GM18909 (cell line): ENCODE results near the gene SCGB1C2.
"Not testable (repeated sequence)": the region's sequence is repeated elsewhere in the genome, so short reads cannot be mapped to it uniquely, and the experiment has no call there.

Experiments
- ATAC-seq: cut with Tn5 transposase; IDR thresholded peaks from one replicate; pipeline ENCODE4 v1.9.1; 2021; ENCODE audit warnings: mild to moderate bottlenecking; ENCODE audit not compliant: unreplicated experiment, poor library complexity

Gene SCGB1C2

DNA sequence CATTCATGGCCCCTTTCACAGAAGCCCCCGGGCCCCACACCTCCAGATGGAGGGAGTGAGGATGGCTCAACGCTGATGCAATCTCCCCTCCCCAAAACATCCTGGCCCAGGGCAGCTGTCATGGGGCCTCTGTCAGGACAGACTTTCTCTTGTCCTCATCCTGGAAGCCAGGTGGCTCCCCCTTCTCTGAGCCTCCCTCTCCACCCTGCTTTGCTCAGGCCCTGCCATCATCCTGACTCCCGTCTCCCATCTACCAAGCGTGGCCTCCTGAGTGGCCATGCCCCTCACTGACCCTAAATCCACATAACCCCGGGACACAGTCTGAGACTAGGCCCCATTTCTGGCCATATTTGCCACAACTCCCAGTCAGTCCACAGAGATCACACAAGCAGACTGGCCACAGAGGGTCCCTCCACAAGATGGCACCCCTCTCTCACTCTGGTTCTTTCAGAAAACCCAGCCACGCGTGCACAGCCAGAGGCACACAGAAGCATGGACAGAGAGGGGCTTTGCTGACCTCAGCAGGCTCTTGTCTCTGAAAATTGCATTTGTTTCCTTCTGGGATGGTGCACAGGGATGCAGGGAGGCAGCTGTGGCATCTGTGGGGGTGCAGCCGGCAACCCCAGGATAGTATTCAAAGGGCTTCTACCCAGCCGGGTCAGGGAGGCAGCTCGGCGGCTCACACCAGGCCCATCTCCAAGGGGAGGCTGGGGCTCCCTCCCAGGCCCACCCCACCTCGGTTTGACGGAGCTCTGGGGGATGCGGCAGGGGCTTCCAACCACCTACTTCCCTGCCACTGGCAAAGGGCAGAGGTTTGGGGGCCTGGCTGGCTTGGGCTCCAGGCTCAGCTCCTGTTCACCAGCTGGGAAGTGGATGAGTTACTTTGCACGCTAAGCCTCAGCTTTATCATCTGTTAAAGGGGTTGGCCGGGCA is 27.2 kb downstream of the SCGB1C2 start:
- ATAC-seq, result no peak

GRCh38 chr17:165939-166338 is 28.6 kb downstream of the SCGB1C2 start:
- no peak for ATAC-seq

- ATAC-seq, result not testable (repeated sequence)
Observed at GRCh38 chr17:168614-169013, 31.2 kb downstream of the SCGB1C2 start.

DNA sequence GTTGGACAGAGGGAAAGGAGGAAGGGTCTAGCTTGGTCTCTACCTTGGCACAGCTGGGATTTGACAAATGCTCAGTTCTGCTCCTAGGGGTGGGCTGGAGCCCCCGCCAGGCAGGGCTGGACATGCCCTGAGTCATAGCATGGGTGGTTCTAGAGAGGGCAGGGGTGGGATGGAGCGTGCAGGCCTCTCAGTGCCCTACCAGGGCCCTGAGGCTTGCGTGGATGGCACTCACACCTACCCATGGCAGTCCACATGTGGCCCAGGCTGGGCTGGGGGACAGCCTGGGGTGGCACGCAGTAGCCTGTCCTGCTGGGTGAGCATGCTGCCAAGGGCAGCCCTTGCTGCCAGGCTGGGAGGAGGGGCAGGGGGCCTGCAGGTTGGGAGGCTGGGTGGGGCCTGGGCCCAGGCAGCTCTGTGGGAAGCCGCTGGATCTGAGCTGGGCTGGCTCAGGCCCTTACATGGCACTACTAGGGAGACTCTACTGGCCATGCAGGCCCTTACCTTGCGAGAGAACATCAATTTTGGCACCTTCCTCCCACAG is 32.8 kb downstream of the SCGB1C2 start:
- ATAC-seq, result no peak

DNA sequence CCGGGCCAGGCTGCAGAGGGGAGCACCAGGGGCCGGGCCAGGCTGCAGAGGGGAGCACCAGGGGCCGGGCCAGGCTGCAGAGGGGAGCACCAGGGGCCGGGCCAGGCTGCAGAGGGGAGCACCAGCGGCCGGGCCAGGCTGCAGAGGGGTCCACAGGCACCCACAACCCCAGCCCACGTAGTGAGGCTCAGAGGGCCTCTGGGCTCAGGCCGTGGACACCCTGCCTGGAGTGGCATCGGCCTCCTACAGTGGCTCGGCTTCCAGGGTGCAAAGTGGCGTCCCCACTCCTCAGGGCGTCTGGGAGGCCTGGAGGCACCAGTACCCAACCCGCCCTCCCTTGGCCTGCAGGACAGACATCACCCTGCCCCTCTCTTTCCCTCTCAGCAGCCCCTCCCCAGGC is 34.5 kb downstream of the SCGB1C2 start:
- no peak for ATAC-seq

DNA sequence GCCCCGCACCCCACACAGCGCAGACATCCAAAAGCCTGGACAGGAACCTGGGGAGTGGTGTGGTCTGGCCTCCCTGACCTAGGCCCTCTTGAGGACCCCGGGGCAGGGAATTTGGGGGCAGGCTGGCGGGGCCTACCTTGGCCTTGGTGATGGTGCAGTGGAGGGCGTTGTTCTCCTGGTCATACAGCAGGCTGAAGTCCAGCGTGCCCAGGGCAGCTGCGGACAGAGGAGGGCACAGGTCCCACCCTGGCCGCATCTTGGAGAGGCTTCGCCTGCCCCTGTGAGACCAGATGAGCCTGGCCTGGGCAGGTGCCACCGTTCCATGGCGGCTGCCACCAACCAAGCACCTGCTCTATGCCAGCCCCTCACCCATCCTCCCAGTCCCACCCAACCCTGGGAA is 35.0 kb downstream of the SCGB1C2 start:
- ATAC-seq, result no peak

GRCh38 chr17:173166-173911 is 36.0 kb downstream of the SCGB1C2 start:
- no peak for ATAC-seq

- ATAC-seq, result no peak
Observed at GRCh38 chr17:177155-177554, 39.8 kb downstream of the SCGB1C2 start.

DNA sequence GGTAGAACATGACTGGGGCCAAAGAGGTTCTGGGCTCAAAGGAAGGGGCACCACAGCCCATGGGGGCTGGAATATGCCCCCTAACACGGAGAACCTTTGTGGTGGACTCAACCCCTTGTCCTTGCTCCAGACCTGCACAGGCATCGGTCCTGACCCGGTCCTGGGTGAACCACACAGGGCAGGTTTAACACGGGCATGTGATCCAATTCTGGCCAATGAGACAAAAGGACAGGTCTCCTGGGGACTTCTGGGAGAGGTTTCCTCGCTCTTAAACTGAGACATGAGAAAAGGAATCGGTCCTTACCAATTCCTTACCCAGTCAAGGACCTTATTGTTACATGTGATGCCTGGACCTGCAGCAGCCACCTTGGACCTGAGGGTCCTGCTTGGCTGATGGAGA is 40.4 kb downstream of the SCGB1C2 start:
- ATAC-seq, result no peak

DNA sequence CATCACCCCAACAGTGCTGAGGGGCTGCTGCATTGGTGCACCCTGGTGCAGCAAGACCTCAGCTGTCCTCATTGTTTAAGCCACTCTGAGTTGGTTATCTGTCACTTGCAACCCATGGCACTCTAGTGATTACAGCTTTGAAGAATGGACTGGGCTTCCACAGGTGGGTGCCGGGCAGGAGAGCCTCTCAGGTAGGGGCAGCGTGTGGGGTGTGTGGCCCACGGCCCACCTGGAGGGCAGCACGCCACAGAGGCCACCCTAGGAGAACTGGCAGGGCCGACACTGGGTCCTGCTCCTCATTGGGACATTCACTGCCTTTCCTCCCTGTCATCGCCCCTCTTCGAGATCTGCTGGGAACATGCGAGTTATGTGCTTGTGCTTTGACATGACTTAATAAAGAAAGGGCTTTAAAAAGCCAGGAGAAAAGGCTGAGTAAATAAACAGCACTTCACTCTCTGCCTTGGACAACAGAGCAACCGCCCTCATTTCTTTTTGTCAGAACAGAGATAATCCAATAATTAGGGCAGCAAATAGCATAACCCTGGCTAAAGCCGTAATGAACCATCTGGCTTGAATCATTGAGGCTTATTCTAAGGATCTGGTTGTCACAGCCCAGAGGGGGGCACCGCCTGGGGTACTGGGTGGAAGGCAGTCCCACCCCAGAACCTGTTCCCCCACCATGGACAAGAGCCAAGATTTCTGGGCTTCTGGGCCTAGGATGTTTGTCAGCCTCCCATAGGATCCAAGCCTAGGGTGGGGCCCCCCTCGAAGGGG is 41.1 kb downstream of the SCGB1C2 start:
- no peak for ATAC-seq

DNA sequence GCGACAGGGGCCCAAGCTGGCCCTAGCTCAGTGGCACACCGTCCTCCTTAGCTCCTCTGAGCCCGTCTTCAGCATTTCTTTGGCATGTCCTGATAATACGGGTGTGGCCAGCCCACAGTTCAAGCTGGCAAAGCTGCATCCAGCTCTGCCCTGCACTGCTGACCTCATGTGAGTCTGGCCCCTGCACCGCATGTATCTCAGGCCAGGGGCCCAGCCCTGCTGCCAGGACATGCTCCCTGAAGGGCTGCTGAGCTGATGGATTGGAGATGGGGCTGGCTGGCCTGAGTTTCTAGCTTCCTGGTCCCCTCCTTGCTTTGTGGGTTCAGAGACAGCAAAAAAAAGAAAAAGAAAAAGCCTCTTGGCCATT is 41.7 kb downstream of the SCGB1C2 start:
- no peak for ATAC-seq

DNA sequence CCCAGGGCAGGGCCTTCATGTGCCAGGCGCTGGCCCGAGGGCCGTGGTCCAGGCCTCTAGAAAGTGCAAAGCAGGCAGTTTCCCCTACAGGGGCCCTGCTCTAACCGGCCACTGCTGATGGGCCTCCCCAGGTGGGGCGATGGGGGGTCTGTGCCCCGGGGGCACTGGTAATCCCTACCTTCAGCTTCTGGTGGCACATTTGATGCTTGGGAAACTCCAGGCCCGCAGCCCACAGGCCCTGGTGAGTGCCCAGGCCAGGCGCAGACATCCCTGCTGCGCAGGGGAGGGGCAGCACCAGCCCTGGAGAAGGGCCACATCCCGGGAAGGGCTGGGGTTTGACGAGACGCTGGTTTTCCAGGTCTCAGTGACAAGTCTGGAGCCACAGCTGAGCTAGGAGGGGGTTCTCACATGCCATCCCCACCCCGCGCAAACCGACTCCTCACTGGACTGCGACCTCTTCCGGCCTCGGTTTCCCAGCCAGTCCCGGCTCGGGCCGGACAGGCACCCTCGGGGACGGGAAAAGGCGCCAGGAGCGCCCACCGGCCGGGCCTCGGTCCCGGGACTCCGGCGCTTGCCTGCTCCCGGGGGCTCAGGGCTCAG is 42.5 kb downstream of the SCGB1C2 start:
- no peak for ATAC-seq

DNA sequence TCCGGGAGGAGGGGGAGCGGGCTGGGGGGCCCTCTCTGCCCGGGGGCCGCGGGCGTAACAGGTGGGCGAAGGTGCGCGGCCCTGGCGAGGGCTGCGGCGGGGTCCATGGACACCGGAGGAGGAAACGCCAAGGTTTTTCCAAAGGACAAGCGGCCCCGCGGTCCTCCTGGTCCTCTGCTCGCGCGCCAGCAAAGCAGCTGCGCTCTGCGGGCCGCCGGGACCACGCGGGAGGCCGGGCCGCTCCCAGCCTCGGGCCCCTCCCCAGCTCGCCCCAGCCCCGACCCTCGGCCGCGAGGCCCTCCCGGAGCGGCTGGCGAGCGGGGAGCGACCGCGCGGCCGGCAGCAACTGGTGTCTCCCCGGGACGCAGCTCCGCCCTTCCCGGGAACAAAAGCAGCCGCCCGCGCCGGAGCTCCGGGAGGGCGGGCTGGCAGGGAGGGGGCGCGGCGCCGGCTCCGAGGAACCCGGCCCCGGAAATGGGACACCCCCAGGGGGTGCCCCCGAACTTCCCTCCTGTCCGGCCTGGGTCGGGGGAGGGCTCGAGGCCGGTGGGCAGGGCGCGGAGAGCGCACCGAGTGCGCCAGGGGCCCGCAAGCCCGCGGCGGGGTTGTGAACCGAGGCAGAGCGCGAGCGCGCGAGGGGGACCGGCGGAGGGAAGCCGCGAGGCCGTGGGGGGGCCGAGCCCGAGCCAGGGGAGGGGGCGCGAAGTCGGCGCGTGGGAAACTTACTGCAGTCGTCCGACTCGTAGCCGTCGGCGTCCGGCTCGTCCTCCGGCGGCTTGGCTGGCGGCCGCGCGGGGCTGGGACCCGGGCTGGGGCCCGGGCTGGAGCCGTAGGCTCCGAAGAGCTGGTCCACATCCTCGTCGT is 43.2 kb downstream of the SCGB1C2 start:
- ATAC-seq, result no peak

DNA sequence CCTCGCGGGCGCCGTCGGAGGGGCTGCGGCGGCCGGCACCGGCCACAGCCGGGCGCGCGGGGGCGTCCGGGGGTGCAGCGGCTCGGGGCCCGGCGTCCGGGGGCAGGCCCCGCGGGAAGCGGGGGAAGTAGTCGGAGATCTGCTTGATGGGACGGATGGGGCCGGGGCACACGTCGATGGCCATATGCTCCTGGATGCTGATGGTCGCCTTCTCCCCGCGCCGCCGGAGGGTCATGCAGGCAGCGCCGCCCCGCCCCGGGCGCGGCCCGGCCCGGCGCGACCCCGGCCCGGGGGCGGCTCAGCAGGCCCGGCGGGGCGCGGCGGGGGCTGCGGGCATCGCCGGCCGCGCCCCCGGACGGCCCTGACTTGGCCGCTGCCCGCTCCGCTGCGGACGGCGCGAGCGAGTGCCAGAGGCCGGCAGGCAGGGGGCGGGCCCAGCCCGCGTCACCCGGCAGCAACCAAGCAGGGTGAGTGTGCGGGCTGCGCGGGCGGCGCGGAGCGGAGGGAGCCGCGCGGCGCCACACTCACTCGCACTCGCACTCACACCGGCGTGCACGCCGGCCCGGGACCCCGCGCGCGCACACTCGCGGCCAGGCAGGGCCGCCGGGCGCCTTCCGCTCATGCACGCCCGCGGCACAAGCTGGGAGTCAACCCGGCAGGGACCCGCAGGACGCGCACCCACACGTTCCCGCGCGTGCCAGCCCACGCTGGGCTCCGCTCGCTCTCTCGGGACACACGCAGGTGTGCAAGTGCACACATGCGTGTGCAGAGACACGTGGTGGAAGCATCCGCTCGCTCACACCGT is 44.1 kb downstream of the SCGB1C2 start, which contains the start of gene DOC2B:
Gene DOC2B (minus strand): TSS at position 406 of the 805 bp plus-strand sequence. CDS start 171 bp downstream, at position 235.
- ATAC-seq, result no peak

GRCh38 chr17:182050-182751 is 44.8 kb downstream of the SCGB1C2 start:
- ATAC-seq, result no peak

DNA sequence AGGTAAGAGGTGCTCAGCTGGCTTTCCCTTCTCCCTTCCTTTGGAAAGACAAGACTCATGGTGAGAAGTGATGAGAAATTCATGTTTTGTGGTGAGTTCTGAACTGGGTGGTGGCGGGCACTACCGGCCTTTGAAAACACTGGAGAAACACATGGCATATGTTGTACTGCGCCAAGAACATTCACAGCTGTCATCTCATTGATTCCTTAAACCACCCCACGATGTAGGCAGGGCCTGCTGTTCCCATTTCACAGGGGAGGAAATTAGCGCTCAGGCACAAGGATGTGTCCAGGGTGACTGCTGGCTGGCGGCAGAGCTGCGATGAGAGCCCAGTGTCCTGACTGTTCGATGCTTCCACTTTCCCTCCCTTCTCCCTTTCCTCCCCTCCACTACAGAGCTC is 45.7 kb downstream of the SCGB1C2 start:
- no peak for ATAC-seq

- ATAC-seq, result no peak
Observed at GRCh38 chr17:185445-186138, 48.2 kb downstream of the SCGB1C2 start.
